GM12874 (cell line): ENCODE data around the gene DOK5.

Experiments used
- TF ChIP-seq, protein P1 (sequence below): IDR thresholded peaks from 2 replicates; pipeline ENCODE4 v1.5.1; 2011; ENCODE audit warnings: low read depth, mild to moderate bottlenecking, control low read depth, low read length, moderate library complexity; ENCODE audit not compliant: insufficient read depth

Gene DOK5

DNA sequence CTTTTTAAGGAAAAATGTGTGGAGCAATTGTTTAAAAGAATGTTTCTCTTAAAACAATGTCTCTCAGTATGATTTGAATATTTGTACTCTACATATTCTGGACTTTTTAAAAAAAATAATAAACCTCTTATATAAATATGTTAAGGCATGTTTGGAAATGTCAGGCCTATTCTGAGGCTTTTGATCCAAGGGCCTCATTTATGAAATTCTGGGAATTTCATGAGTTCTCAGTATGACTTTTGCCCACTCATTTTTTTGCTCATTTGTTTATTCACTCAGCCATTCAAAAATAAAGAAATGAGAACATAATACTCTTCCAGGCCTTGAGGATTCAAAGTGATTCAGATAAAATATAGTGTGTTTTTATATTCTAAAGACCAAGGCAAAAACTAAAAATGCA lies 60.4 kb downstream of the DOK5 start:
- TF ChIP-seq, protein P1, sequence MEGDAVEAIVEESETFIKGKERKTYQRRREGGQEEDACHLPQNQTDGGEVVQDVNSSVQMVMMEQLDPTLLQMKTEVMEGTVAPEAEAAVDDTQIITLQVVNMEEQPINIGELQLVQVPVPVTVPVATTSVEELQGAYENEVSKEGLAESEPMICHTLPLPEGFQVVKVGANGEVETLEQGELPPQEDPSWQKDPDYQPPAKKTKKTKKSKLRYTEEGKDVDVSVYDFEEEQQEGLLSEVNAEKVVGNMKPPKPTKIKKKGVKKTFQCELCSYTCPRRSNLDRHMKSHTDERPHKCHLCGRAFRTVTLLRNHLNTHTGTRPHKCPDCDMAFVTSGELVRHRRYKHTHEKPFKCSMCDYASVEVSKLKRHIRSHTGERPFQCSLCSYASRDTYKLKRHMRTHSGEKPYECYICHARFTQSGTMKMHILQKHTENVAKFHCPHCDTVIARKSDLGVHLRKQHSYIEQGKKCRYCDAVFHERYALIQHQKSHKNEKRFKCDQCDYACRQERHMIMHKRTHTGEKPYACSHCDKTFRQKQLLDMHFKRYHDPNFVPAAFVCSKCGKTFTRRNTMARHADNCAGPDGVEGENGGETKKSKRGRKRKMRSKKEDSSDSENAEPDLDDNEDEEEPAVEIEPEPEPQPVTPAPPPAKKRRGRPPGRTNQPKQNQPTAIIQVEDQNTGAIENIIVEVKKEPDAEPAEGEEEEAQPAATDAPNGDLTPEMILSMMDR = no peak

DNA sequence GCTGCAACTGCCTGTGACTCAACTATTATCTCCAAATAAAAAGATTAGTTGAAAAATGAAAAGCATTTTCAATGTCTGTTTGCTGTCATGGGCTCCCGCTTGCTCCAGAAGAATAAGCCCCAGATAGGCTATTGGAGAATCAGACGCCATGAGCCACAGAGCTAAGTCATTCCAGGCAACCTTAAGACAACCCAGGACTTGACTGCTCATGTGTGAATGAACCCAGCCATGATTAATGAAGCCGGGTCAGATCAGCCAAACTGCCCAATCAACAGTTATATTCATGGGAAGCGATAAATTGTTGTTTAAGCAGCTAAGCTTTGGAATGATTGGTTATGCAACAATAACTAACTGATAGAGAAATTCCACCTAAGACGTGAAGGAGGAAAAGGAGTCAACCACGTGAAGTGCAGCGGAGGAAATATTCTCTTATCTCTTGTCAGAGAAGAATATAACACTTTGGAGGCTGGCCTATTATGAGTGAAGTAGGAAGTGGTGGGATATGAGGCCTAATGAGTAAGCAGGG lies 64.2 kb downstream of the DOK5 start:
- TF ChIP-seq, protein P1 = no peak

DNA sequence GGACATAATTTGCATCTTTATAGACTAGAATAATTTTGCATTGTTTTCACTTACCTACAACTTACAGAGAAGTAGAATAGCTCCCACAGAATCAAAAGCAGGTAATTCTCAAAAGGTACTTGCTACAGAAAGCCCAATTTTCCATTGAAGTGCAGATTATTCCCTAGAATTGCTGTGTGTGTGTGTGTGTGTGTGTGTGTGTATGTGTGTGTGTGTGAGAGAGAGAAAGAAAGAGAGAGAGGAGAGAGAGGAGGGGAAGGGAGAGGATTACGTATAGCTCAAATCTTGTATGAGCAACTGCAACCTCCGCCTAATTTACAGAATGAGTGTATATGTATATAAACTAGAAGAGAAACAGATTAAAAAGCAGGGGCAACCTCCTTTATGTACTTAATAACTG lies 68.0 kb downstream of the DOK5 start:
- TF ChIP-seq, protein P1 = no peak

DNA sequence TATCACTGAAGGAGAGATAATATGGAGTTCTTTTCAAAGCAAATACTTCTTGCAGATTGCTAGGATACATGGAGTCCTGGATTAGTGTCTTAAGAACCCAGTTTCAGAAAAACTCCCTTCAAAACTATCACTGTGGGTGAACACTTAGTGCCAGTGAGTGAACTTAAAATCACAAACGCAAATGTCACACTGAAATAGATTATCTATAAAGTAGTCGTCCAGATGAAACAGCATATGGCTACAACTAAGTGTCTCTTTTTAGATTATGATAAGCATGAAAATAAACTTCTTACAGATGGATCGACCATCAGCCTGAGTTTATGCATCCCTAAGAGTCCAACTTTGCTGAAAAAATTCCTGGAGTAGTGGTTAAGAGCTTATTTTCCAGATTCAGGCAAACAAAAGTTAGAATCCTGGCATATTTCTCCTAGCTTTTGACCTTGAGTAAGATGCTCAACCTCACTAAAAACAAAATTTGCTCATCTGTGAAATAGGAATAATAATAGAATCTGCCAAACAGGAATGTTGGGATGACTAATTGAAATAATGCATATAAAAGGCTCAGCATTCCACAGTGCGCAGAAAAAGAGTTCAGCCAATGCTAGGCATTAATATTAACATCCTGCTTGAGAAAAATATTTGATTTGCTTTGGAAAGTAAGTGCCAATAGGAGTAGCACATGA lies 70.4 kb downstream of the DOK5 start:
- TF ChIP-seq, protein P1 = no peak

DNA sequence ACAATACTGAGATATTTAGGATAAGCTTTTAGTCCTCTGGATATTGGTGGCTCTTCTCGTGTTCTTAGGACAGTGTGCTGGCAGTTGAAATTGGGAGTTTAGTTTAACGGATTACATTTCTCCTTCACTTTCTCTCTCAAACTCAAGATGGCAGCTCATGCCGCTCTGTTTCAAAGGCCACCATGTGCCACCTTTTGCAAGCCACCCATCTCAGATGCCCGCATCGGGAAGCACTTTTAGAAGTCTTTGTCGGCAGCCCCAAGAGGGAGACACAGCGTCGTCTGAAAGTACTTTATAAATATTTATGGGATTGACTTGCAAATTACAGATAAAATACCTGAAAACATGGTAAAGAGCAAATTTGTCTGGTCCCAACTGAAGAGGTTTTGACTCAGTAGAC lies 73.5 kb downstream of the DOK5 start:
- TF ChIP-seq, protein P1 = no peak

DNA sequence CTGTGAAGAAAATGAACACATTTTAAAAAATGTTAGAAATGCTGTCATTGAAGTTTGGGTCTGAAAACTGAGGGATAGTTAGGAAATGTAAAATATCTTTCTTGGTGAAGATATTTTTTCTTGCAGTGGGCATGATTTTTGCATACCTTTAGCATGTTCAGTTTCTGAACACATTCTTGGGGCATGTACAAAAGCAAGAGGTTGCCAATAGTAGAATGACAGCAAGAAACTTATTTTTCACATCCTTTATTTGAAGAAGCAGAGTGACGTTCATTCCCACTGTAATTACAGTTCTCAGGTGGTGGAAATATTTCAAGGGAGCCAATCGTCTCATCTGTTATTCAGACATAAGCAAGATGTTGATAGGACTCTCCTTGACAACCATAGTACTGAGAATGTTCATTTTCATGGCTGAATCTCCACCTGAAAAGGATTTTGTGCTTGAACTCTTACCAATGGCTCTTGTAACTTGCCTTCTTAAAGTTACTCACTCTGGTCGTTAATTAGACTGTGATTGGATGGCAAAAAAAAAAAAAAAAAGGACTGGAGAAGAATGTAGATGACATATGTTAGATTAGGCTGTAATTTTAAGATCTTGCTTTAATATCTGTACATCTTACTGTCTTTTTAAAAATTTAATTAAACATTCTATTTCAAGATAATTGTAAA lies 74.4 kb downstream of the DOK5 start:
- TF ChIP-seq, protein P1 = no peak

DNA sequence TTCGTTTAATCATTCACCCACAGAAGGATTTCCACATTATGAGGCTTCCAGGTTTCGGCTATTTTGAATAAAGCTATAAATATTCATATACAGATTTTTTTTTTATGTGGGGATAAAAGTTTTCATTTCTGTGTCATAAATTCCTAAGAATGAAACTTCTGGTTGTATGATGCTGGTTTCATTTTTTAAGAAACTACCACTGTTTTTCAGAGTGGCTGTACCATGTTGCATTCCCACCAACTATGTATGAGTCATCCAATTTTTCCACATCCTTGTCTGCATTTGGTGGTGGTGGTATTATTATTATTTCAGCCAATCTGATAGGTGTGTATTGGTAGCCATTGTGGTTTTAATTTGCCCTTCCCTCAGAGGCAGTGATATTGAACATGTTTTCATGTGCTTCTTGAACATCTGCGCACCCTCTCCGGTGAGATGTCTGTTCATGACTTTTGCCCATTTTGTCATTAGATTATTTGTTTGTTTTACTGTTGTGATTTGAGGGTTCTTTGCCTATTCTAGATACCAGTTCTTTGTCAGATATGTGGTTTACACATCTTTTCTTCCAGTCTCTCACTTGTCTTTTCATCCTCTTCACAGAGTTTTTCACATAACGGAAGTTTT lies 75.5 kb downstream of the DOK5 start:
- TF ChIP-seq, protein P1 = no peak
